Measurements from ENCODE around the gene KIR3DL3. TPM values are rescaled to one million over a fixed set of nuclear protein-coding genes. Genes with fewer than 3 reads are reported as not detected.

Gene KIR3DL3
- total RNA-seq, 4 donors from 2014 or later = 0.32 TPM; not detected in 3

GRCh38 chr19:54725321-54725720, 1.1 kb downstream of the KIR3DL3 start:
- intact Hi-C loops (cut with DNase I; ENCODE audit: low total_unique reads) = no loop called here
- no peak for DNase-seq
- in situ Hi-C loops (cut with MboI; ENCODE audit: low pct_ligation_motif_present in 1 of 4, low pct_unique_long_range_greater_than_20kb in 1 of 4, low sequenced_read_pairs in 3 of 4) = no loop called here
- TF ChIP-seq EP300 (IDR thresholded peaks at IDR 0.05; ENCODE audit: low read depth) (no peak), POLR2AphosphoS5 (IDR thresholded peaks at IDR 0.05) (no peak), POLR2A (IDR thresholded peaks at IDR 0.05) (no peak), CTCF (IDR thresholded peaks at IDR 0.05) (no peak)
- Histone ChIP-seq H3K27ac (no peak overlapping the region), H3K9me3 (peaks cover 5 to 17% of the 10 kb centered on the region in 2 donors), H3K4me3 (no peak overlapping the region), H3K4me1 (no peaks in the 10 kb centered on the region), H3K36me3 (no peaks in the 10 kb centered on the region), H3K27me3 (no peaks in the 10 kb centered on the region)
- WGBS, 2 donors (ENCODE audit: low coverage in 1 of 2) = 76% methylated on average over 6 of the region's 7 CpGs; no CpG with 5 or more reads in 1 of the 2 donors

DNA sequence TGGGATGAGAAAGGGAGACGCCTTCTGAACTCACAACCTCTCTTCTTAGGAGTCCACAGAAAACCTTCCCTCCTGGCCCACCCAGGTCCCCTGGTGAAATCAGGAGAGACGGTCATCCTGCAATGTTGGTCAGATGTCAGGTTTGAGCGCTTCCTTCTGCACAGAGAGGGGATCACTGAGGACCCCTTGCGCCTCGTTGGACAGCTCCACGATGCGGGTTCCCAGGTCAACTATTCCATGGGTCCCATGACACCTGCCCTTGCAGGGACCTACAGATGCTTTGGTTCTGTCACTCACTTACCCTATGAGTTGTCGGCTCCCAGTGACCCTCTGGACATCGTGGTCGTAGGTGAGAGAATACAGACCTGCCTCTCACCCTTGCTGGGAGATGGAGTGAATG, 3.3 kb downstream of the KIR3DL3 start:
- no peak for DNase-seq
- intact Hi-C loops (cut with DNase I; ENCODE audit: low total_unique reads) = no loop called here
- no peaks in the 10 kb centered on the region for H3K36me3 ChIP-seq
- in situ Hi-C loops (cut with MboI; ENCODE audit: low pct_ligation_motif_present in 1 of 4, low pct_unique_long_range_greater_than_20kb in 1 of 4, low sequenced_read_pairs in 3 of 4) = no loop called here
- no peak overlapping the region for H3K4me3 ChIP-seq
- no peaks in the 10 kb centered on the region for H3K27me3 ChIP-seq
- no peaks in the 10 kb centered on the region for H3K9me3 ChIP-seq
- no peak for TF ChIP-seq POLR2A (IDR thresholded peaks at IDR 0.05)
- WGBS, 2 donors (ENCODE audit: low coverage in 1 of 2) = 81% methylated on average over 10 of the region's 10 CpGs; no CpG with 5 or more reads in 1 of the 2 donors
- H3K4me1 ChIP-seq = no peaks in the 10 kb centered on the region
- H3K27ac ChIP-seq = no peak overlapping the region

- H3K36me3 ChIP-seq = no peaks in the 10 kb centered on the region
- in situ Hi-C loops (cut with MboI; ENCODE audit: low pct_ligation_motif_present in 1 of 4, low pct_unique_long_range_greater_than_20kb in 1 of 4, low sequenced_read_pairs in 3 of 4) (no loop called here), intact Hi-C loops (cut with DNase I; ENCODE audit: low total_unique reads) (no loop called here)
- TF ChIP-seq POLR2A (IDR thresholded peaks at IDR 0.05) (no peak), EP300 (IDR thresholded peaks at IDR 0.05; ENCODE audit: low read depth) (no peak), CTCF (IDR thresholded peaks at IDR 0.05) (no peak), POLR2AphosphoS5 (IDR thresholded peaks at IDR 0.05) (no peak)
- 14 to 67% methylated on average over 1 to 3 of the region's 3 CpGs for WGBS, 2 donors (ENCODE audit: low coverage in 1 of 2)
- DNase-seq = no peak
- no peak overlapping the region for H3K4me3 ChIP-seq
- H3K27ac ChIP-seq = no peak overlapping the region
- no peaks in the 10 kb centered on the region for H3K27me3 ChIP-seq
- H3K9me3 ChIP-seq = no peaks in the 10 kb centered on the region
- no peaks in the 10 kb centered on the region for H3K4me1 ChIP-seq
Observed at GRCh38 chr19:54728167-54728566, 3.9 kb downstream of the KIR3DL3 start.

DNA sequence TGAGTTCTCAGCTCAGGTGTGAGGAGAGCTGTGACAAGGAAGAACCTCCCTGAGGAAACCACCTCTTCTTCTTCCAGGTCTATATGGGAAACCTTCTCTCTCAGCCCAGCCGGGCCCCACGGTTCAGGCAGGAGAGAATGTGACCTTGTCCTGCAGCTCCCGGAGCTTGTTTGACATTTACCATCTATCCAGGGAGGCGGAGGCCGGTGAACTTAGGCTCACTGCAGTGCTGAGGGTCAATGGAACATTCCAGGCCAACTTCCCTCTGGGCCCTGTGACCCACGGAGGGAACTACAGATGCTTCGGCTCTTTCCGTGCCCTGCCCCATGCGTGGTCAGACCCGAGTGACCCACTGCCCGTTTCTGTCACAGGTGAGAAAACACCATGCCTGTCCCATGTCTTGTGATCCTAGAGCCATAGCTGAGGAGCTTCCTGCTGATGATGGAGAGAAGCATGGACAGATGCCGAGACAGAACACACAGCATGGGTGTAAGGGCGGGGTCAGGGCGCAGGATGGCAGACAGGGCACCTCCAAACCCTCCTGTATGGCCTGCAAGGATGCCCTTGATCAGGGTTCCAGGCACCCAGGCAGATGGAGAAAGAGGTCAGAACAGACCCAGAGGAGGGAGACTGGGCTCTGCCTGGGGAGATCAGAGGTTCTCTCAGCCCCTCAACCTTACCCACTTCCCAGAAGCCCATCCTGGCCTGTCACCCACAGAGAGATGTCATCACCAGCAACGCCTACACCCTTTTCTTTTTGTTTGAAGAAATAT, 5.4 kb downstream of the KIR3DL3 start:
- H3K4me3 ChIP-seq = no peak overlapping the region
- H3K36me3 ChIP-seq = no peaks in the 10 kb centered on the region
- intact Hi-C loops (cut with DNase I; ENCODE audit: low total_unique reads) = no loop called here
- H3K27ac ChIP-seq = no peak overlapping the region
- in situ Hi-C loops (cut with MboI; ENCODE audit: low pct_ligation_motif_present in 1 of 4, low pct_unique_long_range_greater_than_20kb in 1 of 4, low sequenced_read_pairs in 3 of 4) = no loop called here
- H3K4me1 ChIP-seq = no peaks in the 10 kb centered on the region
- 77% methylated on average over 14 of the region's 15 CpGs; no CpG with 5 or more reads in 1 of the 2 donors for WGBS, 2 donors (ENCODE audit: low coverage in 1 of 2)
- no peaks in the 10 kb centered on the region for H3K27me3 ChIP-seq
- DNase-seq = no peak
- no peaks in the 10 kb centered on the region for H3K9me3 ChIP-seq
- TF ChIP-seq CTCF (IDR thresholded peaks at IDR 0.05) (no peak), POLR2A (IDR thresholded peaks at IDR 0.05) (no peak), POLR2AphosphoS5 (IDR thresholded peaks at IDR 0.05) (no peak), EP300 (IDR thresholded peaks at IDR 0.05; ENCODE audit: low read depth) (no peak)

Data from transverse colon (tissue), 4 donors.